K562 (cell line): Measurements from ENCODE around the gene ZNF775. TPM values are rescaled to one million over a fixed set of nuclear protein-coding genes. Genes with fewer than 3 reads are reported as not detected.
A peak's percentile ranks its signal among the peaks of the same experiment; 100 is the strongest.

Source experiments
- ATAC-seq: fragments of 200-7000 bp; cut with Tn5 transposase; 3 replicates; pipeline ENCODE4 v1.9.1; 2020; ENCODE audit warnings: moderate library complexity
- BruUV-seq: library from RNA; stranded (reverse); fragments of 400-500 nt; replicated peaks from 2 replicates; lab custom pipeline; 2021; lab: Mats Ljungman, UMichigan
- CTCF ChIA-PET: fragments of 300-600 bp; formaldehyde crosslinking; extraction: SDS; loops from one replicate; lab custom pipeline; 2021; ENCODE audit warnings: low intra/inter-chr PET ratio; lab: Yijun Ruan, JAX
- POLR2A ChIA-PET: fragments of 300-600, 350-650 bp; sonication (Branson Sonifier 250); formaldehyde crosslinking; extraction: SDS; loops from one replicate; lab custom pipeline; 2021; ENCODE audit warnings: antibody characterized with exemption, inconsistent platforms; lab: Yijun Ruan, JAX
- DNase-seq, 4 experiments: peaks; one replicate each; pipeline versions ENCODE4 v3.0.0 to v3.0.0-alpha.2; 2011 to 2018; ENCODE audit warnings: low spot score in 3 of 4, mixed read lengths in 3 of 4; ENCODE audit errors: extremely low read depth in 1 of 4
- FAIRE-seq: peaks from 2 replicates; lab custom pipeline; 2011; peaks lifted over from hg19 to GRCh38; lab: Jason Lieb, UNC
- H2AFZ ChIP-seq: 2 replicates; pipeline ENCODE4 v1.6.0; 2011; ENCODE audit warnings: low read depth, low read length, control low read depth, inconsistent platforms
- H3K27ac ChIP-seq: fragments of 200-600 bp; 3 replicates; pipeline ENCODE4 v1.8.0; 2011; ENCODE audit warnings: low read depth, mild to moderate bottlenecking, control low read depth, inconsistent platforms, low read length, moderate library complexity, mixed read lengths; ENCODE audit errors: extremely low read depth
- H3K27me3 ChIP-seq, 2 experiments: fragments of 300-600 bp in 1 of 2; 2 replicates in 1 of 2; 3 replicates in 1 of 2; pipeline versions ENCODE4 v1.6.0 to v1.8.0; 2011; ENCODE audit warnings: inconsistent platforms in 2 of 2, low read length in 2 of 2, mild to moderate bottlenecking in 1 of 2, mixed read lengths in 1 of 2, moderate library complexity in 1 of 2; ENCODE audit not compliant: control insufficient read depth in 2 of 2, insufficient read depth in 2 of 2
- H3K36me3 ChIP-seq: fragments of 300-600 bp; 3 replicates; pipeline ENCODE4 v1.8.0; 2011; ENCODE audit warnings: mild to moderate bottlenecking, low read length, inconsistent platforms; ENCODE audit not compliant: control insufficient read depth, insufficient read depth
- H3K4me1 ChIP-seq, 2 experiments: fragments of 200-600 bp in 1 of 2; replicated peaks in 1 of 2; 2 replicates in 1 of 2; 3 replicates in 1 of 2; pipeline versions ENCODE4 v1.5.1 to v1.8.0; 2011; ENCODE audit warnings: inconsistent platforms in 2 of 2, low read length in 2 of 2, mild to moderate bottlenecking in 1 of 2, mixed read lengths in 1 of 2, moderate library complexity in 1 of 2; ENCODE audit not compliant: control insufficient read depth in 2 of 2, insufficient read depth in 2 of 2
- H3K4me2 ChIP-seq: 2 replicates; pipeline ENCODE4 v1.6.1; 2011; ENCODE audit warnings: low read length, control low read depth, inconsistent platforms, mixed read lengths; ENCODE audit not compliant: insufficient read depth
- H3K4me3 ChIP-seq: fragments of 200-600 bp; sonication (generic), shearing (Covaris generic); 2 replicates; pipeline ENCODE4 v1.5.1; 2016; ENCODE audit warnings: control low read depth, inconsistent platforms
- H3K79me2 ChIP-seq: fragments of 200-600 bp; 3 replicates; pipeline ENCODE4 v1.8.0; 2011; ENCODE audit warnings: low read length, inconsistent platforms; ENCODE audit not compliant: control insufficient read depth, insufficient read depth
- H3K9ac ChIP-seq, 2 experiments: 2 replicates each; pipeline versions ENCODE4 v1.6.0 to v1.6.1; 2011; ENCODE audit warnings: low read depth in 2 of 2, low read length in 2 of 2, control low read depth in 1 of 2, inconsistent platforms in 1 of 2, mild to moderate bottlenecking in 1 of 2, mixed read lengths in 1 of 2; ENCODE audit not compliant: insufficient read depth in 1 of 2
- H3K9me1 ChIP-seq: one replicate; pipeline ENCODE4 v1.6.0; 2011; ENCODE audit warnings: inconsistent platforms, mild to moderate bottlenecking, low read length, moderate library complexity; ENCODE audit not compliant: control insufficient read depth, insufficient read depth
- H3K9me3 ChIP-seq: replicated peaks from 2 replicates; pipeline ENCODE4 v1.5.1; 2011; ENCODE audit warnings: low read depth, low read length, inconsistent platforms; ENCODE audit not compliant: control insufficient read depth, insufficient read depth
- H4K20me1 ChIP-seq: replicated peaks from 2 replicates; pipeline ENCODE4 v1.6.1; 2011; ENCODE audit warnings: low read length, inconsistent platforms, mixed read lengths; ENCODE audit not compliant: control insufficient read depth, insufficient read depth
- CHD1 ChIP-seq: fragments of 200-600 bp; sonication (generic); IDR thresholded peaks from one replicate; pipeline ENCODE4 v1.6.1; 2012; ENCODE audit warnings: mild to moderate bottlenecking, moderate library complexity, low read length, inconsistent platforms
- ELF1 ChIP-seq: fragments of 200-800 bp; sonication (Bioruptor generic); IDR thresholded peaks from 2 replicates; pipeline ENCODE4 v1.6.1; 2016; ENCODE audit warnings: missing genetic modification characterization, missing compliant biosample characterization
- NCOA4 ChIP-seq: fragments of 450-650 bp; IDR thresholded peaks from 2 replicates; pipeline ENCODE4 v1.6.1; 2018; ENCODE audit warnings: mild to moderate bottlenecking; ENCODE audit not compliant: partially characterized antibody
- ZNF3 ChIP-seq: fragments of 250-450 bp; sonication (Bioruptor Pico); IDR thresholded peaks from 2 replicates; pipeline ENCODE4 v1.5.0; 2021; ENCODE audit warnings: mild to moderate bottlenecking, moderate library complexity
- WGBS: fragments of 100-300 bp; shearing (Covaris generic); methylation state at CpG from one replicate; pipeline ENCODE4 v1.1.6; 2016; ENCODE audit warnings: low coverage, mixed read lengths; ENCODE audit not compliant: insufficient coverage; ENCODE audit errors: missing lambda C conversion rate; 5-methylcytosine and 5-hydroxymethylcytosine counted together
- in situ Hi-C: fragments of 300-500 bp; cut with MboI; formaldehyde crosslinking; loops from 4 replicates; pipeline ENCODE4 v1.15.0; 2018; ENCODE audit warnings: inconsistent platforms, mixed read lengths
- intact Hi-C: fragments of 100-400 bp; cut with micrococcal nuclease; formaldehyde crosslinking; loops from 2 replicates; pipeline ENCODE4 v1.14.2; 2022
- polyA plus RNA-seq, 8 experiments: library from polyadenylated mRNA; depleted of rRNA in 4 of 8; stranded (reverse) in 5 of 8; unstranded in 3 of 8; fragments of >200 nt; fragmentation: Nextera tagmentation in 2 of 8; fragmentation: Illumina TruSeq in 1 of 8; extraction: Ambion mirVana in 2 of 8; extraction: Trizol in 1 of 8; gene quantifications; 2 replicates each; pipeline versions ENCODE4 v1.2.1 to v1.2.3, GENCODE V29; 2011 to 2014; ENCODE audit warnings: inconsistent platforms in 1 of 8, missing spikeins in 1 of 8
- total RNA-seq, 7 experiments: library from RNA; depleted of rRNA in 6 of 7; stranded (reverse); fragments of >200 nt in 6 of 7; fragmentation: Illumina TruSeq in 2 of 7; extraction: Trizol in 2 of 7; gene quantifications; 2 replicates each; pipeline versions ENCODE4 v1.2.1 to v1.2.3, GENCODE V29; 2011 to 2021; ENCODE audit warnings: low replicate concordance in 1 of 7
- TF ChIP-seq, protein P1 (sequence below): fragments of 250-450 bp; sonication (Bioruptor Pico); IDR thresholded peaks from 2 replicates; pipeline ENCODE4 v1.8.0; 2022; ENCODE audit warnings: inconsistent platforms
- TF ChIP-seq, protein P2 (sequence below): IDR thresholded peaks from 2 replicates; pipeline ENCODE4 v1.6.1; 2016; ENCODE audit warnings: missing genetic modification characterization, missing compliant biosample characterization
- TF ChIP-seq, protein P3 (sequence below), 2 experiments: fragments of 450-650 bp; conservative IDR thresholded peaks; 2 replicates each; pipeline ENCODE4 v1.6.1; 2017; ENCODE audit warnings: mild to moderate bottlenecking in 2 of 2, moderate library complexity in 2 of 2
- TF ChIP-seq, protein P4 (sequence below): fragments of 450-650 bp; formaldehyde crosslinking; conservative IDR thresholded peaks from 2 replicates; pipeline ENCODE4 v1.4.0; 2022; ENCODE audit warnings: mild to moderate bottlenecking, missing genetic modification characterization
- TF ChIP-seq, protein P5 (sequence below): fragments of 250-450 bp; sonication (Bioruptor Pico); IDR thresholded peaks from 2 replicates; pipeline ENCODE4 v1.8.0; 2021; ENCODE audit warnings: moderate library complexity, mild to moderate bottlenecking, inconsistent platforms
- TF ChIP-seq, protein P6 (sequence below): sonication (generic); formaldehyde crosslinking; IDR thresholded peaks from 2 replicates; pipeline ENCODE4 v1.4.0; 2020; ENCODE audit warnings: mild to moderate bottlenecking, missing genetic modification reagents

ZNF775 gene
- total and polyA plus RNA-seq, 9 of the 15 experiments (the other 6 are each of a cell fraction or from before 2014, with no cell fraction given), result 0.04 to 18.7 (median 4.9) TPM

DNA sequence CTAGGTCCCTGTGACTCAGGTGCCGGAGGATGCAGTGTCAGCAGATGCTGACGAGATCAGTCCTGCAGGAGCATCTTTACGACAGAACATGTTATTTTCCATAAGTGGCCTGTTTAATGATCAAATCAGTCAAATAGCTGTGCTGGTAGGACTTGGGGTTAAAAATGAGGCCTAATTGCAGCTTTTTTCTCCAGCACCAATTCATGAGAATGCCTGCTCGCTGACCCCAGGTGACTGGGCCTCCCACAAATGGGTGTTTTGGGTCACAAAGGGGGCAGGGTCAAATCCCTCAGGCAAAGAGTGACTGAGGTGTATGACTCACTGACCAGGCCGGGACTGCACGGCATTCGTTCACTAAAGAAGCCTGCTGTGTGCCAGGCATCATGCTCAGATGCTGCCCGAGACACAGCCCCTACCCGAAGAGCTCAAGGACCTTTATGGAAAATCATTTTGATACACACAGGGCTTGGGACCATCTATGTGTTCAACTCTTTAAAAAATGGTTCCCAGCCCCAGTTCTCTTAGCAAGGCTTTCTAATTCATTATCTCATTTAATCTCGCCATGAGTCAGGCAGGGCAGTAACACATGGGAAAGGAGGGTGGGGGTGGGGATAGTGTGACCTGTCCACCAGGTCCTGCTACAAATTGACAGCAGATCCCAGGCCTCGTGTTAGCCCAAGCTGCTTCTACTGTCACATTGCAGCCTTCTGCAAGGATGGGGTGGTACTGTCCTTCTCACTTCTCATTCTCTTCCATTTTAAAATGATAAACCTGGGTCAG, 21.1 kb downstream of the ZNF775 start:
- ATAC-seq, result peak; percentile 37
- H3K9me1 ChIP-seq, result peaks cover 10% of the 10 kb centered on the region
- BruUV-seq, result no TSS peak
- peaks cover 35% of the 10 kb centered on the region for H3K36me3 ChIP-seq
- CTCF ChIA-PET, result no interaction called here
- H3K4me3 ChIP-seq, result no peak overlapping the region
- H3K9me3 ChIP-seq, result no peaks in the 10 kb centered on the region
- H2AFZ ChIP-seq, result peak overlapping the region; percentile 28; the same call in 1 of the 2 replicates
- H3K9ac ChIP-seq, result peak overlapping the region; percentile 11 to 21; a peak in 3 of 4 replicates
- FAIRE-seq, result peak; percentile 88
- H3K4me1 ChIP-seq, result peaks cover 50 to 61% of the 10 kb centered on the region in 2 experiments
- H3K27ac ChIP-seq, result peak overlapping the region; percentile 66
- peak; percentile 79 to 83 (median 81) for DNase-seq
- H3K27me3 ChIP-seq, result no peaks in the 10 kb centered on the region
- POLR2A ChIA-PET, result interaction anchor here (0.6 to 3.7 kb wide), 10 partner anchors 11 to 1712 kb away, joined by 3 to 20 read pairs (median 3); partner anchors contain the start of gene REPIN1
- no peaks in the 10 kb centered on the region for H4K20me1 ChIP-seq
- H3K4me2 ChIP-seq, result peak overlapping the region; percentile 56
- H3K79me2 ChIP-seq, result peaks cover 12% of the 10 kb centered on the region
- in situ Hi-C loops, result no loop called here
- intact Hi-C loops, result loop anchor here (1.0 to 2.0 kb wide), 2 partner anchors 21 to 31 kb away; partner anchors contain the start of genes REPIN1 and ZNF775
- WGBS, result 17% methylated on average over 11 of the region's 11 CpGs
- TF ChIP-seq ZNF3 (CRISPR knock-in tag) (no peak), CHD1 (no peak), NCOA4 (no peak), ELF1 (tag) (no peak)
- TF ChIP-seq, protein P1, sequence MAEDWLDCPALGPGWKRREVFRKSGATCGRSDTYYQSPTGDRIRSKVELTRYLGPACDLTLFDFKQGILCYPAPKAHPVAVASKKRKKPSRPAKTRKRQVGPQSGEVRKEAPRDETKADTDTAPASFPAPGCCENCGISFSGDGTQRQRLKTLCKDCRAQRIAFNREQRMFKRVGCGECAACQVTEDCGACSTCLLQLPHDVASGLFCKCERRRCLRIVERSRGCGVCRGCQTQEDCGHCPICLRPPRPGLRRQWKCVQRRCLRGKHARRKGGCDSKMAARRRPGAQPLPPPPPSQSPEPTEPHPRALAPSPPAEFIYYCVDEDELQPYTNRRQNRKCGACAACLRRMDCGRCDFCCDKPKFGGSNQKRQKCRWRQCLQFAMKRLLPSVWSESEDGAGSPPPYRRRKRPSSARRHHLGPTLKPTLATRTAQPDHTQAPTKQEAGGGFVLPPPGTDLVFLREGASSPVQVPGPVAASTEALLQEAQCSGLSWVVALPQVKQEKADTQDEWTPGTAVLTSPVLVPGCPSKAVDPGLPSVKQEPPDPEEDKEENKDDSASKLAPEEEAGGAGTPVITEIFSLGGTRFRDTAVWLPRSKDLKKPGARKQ (CRISPR knock-in tag), result no peak
- TF ChIP-seq, protein P2, sequence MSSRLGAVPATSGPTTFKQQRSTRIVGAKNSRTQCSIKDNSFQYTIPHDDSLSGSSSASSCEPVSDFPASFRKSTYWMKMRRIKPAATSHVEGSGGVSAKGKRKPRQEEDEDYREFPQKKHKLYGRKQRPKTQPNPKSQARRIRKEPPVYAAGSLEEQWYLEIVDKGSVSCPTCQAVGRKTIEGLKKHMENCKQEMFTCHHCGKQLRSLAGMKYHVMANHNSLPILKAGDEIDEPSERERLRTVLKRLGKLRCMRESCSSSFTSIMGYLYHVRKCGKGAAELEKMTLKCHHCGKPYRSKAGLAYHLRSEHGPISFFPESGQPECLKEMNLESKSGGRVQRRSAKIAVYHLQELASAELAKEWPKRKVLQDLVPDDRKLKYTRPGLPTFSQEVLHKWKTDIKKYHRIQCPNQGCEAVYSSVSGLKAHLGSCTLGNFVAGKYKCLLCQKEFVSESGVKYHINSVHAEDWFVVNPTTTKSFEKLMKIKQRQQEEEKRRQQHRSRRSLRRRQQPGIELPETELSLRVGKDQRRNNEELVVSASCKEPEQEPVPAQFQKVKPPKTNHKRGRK (tag), result no peak
- TF ChIP-seq, protein P3, sequence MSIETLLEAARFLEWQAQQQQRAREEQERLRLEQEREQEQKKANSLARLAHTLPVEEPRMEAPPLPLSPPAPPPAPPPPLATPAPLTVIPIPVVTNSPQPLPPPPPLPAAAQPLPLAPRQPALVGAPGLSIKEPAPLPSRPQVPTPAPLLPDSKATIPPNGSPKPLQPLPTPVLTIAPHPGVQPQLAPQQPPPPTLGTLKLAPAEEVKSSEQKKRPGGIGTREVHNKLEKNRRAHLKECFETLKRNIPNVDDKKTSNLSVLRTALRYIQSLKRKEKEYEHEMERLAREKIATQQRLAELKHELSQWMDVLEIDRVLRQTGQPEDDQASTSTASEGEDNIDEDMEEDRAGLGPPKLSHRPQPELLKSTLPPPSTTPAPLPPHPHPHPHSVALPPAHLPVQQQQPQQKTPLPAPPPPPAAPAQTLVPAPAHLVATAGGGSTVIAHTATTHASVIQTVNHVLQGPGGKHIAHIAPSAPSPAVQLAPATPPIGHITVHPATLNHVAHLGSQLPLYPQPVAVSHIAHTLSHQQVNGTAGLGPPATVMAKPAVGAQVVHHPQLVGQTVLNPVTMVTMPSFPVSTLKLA (conservative IDR thresholded peaks at IDR 0.05), result peak; percentile 82 to 92
- TF ChIP-seq, protein P4, sequence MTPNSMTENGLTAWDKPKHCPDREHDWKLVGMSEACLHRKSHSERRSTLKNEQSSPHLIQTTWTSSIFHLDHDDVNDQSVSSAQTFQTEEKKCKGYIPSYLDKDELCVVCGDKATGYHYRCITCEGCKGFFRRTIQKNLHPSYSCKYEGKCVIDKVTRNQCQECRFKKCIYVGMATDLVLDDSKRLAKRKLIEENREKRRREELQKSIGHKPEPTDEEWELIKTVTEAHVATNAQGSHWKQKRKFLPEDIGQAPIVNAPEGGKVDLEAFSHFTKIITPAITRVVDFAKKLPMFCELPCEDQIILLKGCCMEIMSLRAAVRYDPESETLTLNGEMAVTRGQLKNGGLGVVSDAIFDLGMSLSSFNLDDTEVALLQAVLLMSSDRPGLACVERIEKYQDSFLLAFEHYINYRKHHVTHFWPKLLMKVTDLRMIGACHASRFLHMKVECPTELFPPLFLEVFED (CRISPR knock-in tag), result no peak
- TF ChIP-seq, protein P5, sequence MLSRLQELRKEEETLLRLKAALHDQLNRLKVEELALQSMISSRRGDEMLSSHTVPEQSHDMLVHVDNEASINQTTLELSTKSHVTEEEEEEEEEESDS (CRISPR knock-in tag), result no peak
- TF ChIP-seq, protein P6, sequence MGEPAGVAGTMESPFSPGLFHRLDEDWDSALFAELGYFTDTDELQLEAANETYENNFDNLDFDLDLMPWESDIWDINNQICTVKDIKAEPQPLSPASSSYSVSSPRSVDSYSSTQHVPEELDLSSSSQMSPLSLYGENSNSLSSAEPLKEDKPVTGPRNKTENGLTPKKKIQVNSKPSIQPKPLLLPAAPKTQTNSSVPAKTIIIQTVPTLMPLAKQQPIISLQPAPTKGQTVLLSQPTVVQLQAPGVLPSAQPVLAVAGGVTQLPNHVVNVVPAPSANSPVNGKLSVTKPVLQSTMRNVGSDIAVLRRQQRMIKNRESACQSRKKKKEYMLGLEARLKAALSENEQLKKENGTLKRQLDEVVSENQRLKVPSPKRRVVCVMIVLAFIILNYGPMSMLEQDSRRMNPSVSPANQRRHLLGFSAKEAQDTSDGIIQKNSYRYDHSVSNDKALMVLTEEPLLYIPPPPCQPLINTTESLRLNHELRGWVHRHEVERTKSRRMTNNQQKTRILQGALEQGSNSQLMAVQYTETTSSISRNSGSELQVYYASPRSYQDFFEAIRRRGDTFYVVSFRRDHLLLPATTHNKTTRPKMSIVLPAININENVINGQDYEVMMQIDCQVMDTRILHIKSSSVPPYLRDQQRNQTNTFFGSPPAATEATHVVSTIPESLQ (CRISPR knock-in tag), result 0 out of 2 replicates have a peak, but pooled peaks have one; percentile 46
